NB4 (cell line): ENCODE measurements around the gene NEK7.

Experiments
- DNase-seq: peaks from one replicate; pipeline ENCODE4 v3.0.0; 2010; ENCODE audit warnings: low read depth
- H3K4me3 ChIP-seq: one replicate; pipeline ENCODE4 v1.5.1; 2011; ENCODE audit warnings: mild to moderate bottlenecking, low read depth, low read length, moderate library complexity
- CTCF ChIP-seq: IDR thresholded peaks from one replicate; pipeline ENCODE4 v1.5.1; 2012; ENCODE audit warnings: low read depth, low read length
- MYC ChIP-seq: IDR thresholded peaks from 2 replicates; pipeline ENCODE4 v1.6.1; 2011; ENCODE audit warnings: low read depth, low read length
- POLR2A ChIP-seq: IDR thresholded peaks from 2 replicates; pipeline ENCODE4 v1.6.1; 2011; ENCODE audit warnings: mild to moderate bottlenecking; ENCODE audit not compliant: insufficient read length; ENCODE audit errors: extremely low read depth
- TF ChIP-seq, protein P1 (sequence below): IDR thresholded peaks from 2 replicates; pipeline ENCODE4 v1.6.1; 2011; ENCODE audit warnings: low read depth, low read length

Gene NEK7

DNA sequence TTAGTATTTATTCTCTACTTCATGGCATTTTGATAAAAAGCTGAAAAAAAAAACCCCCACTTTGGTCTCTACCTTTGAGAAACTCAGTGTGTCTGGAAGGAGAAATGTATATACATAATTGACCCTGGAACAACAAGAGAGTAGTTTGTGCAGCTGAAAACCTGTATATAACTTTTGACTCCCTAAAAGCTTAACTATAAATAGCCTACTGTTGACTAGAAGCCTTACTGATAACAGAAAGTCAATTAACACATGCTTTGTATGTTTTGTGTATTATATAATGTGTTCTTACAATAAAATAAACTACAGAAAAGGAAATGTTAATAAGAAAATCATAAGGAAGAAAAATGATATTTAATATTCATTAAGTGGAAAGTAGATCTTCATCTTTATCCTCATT is 88.0 kb downstream of the NEK7 start:
- no peak overlapping the region for H3K4me3 ChIP-seq
- TF ChIP-seq POLR2A (no peak), CTCF (no peak), MYC (no peak)
- TF ChIP-seq, protein P1, sequence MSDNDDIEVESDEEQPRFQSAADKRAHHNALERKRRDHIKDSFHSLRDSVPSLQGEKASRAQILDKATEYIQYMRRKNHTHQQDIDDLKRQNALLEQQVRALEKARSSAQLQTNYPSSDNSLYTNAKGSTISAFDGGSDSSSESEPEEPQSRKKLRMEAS, result no peak
- DNase-seq, result no peak

DNA sequence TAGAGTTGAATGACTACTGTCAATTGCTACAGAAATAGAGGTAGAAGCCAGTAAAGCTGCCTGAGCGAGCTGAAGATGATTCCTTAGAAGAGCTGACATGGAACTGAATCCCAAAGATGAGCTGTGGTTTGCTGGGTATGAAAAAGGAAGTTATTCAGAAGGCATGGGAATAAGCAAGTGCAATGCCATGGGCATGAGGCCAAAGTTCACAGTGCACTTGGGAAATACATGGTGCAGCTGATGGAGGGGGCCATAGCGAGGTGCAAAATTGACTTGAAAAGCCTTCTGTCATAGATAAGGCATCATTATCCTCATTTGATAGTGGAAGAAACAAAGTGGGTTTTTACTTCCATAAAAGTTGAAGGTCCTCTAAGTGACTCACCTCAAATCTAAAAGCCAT is 88.6 kb downstream of the NEK7 start:
- no peak for DNase-seq
- TF ChIP-seq MYC (no peak), CTCF (no peak)
- no peak overlapping the region for H3K4me3 ChIP-seq

DNA sequence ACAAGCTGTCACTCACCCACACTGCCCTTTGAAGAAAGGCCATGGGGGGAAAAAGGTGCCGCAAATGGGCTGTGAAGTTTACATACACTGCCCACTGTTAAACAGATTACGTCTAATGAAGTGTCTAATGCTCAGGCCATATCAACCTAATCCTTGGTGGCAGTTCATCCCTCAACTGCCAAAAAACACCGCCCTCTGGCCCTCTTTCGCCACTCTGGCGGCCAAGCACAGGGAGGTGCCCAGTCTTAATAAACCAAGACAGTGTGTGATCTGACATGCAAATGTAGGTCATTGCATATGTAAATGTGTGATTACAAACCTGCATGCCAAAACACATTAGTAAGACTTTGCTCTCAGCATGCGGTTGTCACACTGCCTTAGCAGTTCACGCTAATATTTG is 89.5 kb downstream of the NEK7 start:
- TF ChIP-seq CTCF, result no peak
- TF ChIP-seq, protein P1, result no peak
- no peak overlapping the region for H3K4me3 ChIP-seq
- no peak for DNase-seq

DNA sequence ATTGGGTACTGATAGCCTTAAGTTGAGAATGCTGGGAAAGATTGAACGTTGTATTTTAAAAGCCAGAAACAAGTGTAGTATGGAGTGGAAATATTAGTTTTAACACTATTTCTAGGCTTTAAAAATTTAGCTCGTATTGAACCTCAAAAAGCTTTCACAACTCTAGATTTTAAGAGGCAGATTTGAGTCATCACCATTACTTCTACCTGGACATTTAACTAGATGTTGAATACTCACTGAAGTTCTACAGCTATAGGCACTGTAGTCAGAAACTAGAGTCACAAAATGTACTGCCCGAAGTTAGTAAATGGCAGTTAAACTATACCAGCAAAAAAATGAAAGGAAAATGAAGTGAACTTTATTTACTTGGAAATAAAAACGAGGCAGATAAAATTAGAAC is 96.5 kb downstream of the NEK7 start:
- no peak overlapping the region for H3K4me3 ChIP-seq
- no peak for TF ChIP-seq POLR2A
- TF ChIP-seq CTCF, result no peak
- TF ChIP-seq, protein P1, result no peak
- TF ChIP-seq MYC, result no peak
- DNase-seq, result no peak

- no peak for TF ChIP-seq POLR2A
- TF ChIP-seq CTCF, result no peak
- TF ChIP-seq, protein P1, result no peak
- DNase-seq, result peak; percentile 30
- H3K4me3 ChIP-seq, result no peak overlapping the region
Observed at GRCh38 chr1:198253668-198254067, 96.9 kb downstream of the NEK7 start.

- no peak overlapping the region for H3K4me3 ChIP-seq
- no peak for DNase-seq
- TF ChIP-seq MYC, result no peak
- TF ChIP-seq, protein P1, result no peak
- TF ChIP-seq CTCF, result no peak
- no peak for TF ChIP-seq POLR2A
Observed at GRCh38 chr1:198254521-198254920, 97.7 kb downstream of the NEK7 start.
